PC-9 (cell line): ENCODE measurements around the gene ZDHHC1. TPM values are rescaled to one million over a fixed set of nuclear protein-coding genes. Genes with fewer than 3 reads are reported as not detected.

ENCODE experiments used
- BruUV-seq: library from RNA; stranded (reverse); fragments of 400-500 nt; replicated peaks from 2 replicates; lab custom pipeline; 2021; lab: Mats Ljungman, UMichigan
- CTCF ChIA-PET: fragments of 300-600 bp; sonication (Branson Sonifier 250); formaldehyde crosslinking; loops from one replicate; lab custom pipeline; 2022; ENCODE audit warnings: antibody characterized with exemption; lab: Charles Lee
- POLR2A ChIA-PET: fragments of 300-600 bp; sonication (Branson Sonifier 250); formaldehyde crosslinking; loops from one replicate; lab custom pipeline; 2022; ENCODE audit warnings: antibody characterized with exemption; ENCODE audit not compliant: unreplicated experiment; lab: Charles Lee
- DNase-seq, 2 experiments: peaks; one replicate each; pipeline versions ENCODE4 v3.0.0 to v3.0.0-alpha.2; 2015 to 2022; ENCODE audit warnings: mixed read lengths in 1 of 2
- H2AFZ ChIP-seq: fragments of 200-600 bp; sonication (generic); 2 replicates; pipeline ENCODE4 v1.8.1; 2017; ENCODE audit warnings: antibody characterized with exemption
- H3F3A ChIP-seq: fragments of 200-600 bp; sonication (generic); 2 replicates; pipeline ENCODE4 v1.8.1; 2017; ENCODE audit warnings: antibody characterized with exemption, mild to moderate bottlenecking, low read depth; ENCODE audit not compliant: insufficient read depth
- H3K27ac ChIP-seq: fragments of 200-600 bp; sonication (generic); 2 replicates; pipeline ENCODE4 v1.6.1; 2016; ENCODE audit warnings: mixed run types
- H3K27me3 ChIP-seq: fragments of 200-600 bp; sonication (generic); 2 replicates; pipeline ENCODE4 v1.6.1; 2016; ENCODE audit warnings: low read depth, mixed run types; ENCODE audit not compliant: insufficient read depth
- H3K36me3 ChIP-seq: fragments of 200-600 bp; sonication (generic); 2 replicates; pipeline ENCODE4 v1.6.1; 2016; ENCODE audit warnings: low read depth, mixed run types
- H3K4me1 ChIP-seq: fragments of 200-600 bp; sonication (generic); replicated peaks from 2 replicates; pipeline ENCODE4 v1.6.1; 2016; ENCODE audit warnings: mixed run types; ENCODE audit not compliant: insufficient read depth
- H3K4me2 ChIP-seq: fragments of 200-600 bp; sonication (generic); 2 replicates; pipeline ENCODE4 v1.6.1; 2017; ENCODE audit warnings: mixed run types
- H3K4me3 ChIP-seq: fragments of 200-600 bp; sonication (generic); 2 replicates; pipeline ENCODE4 v1.6.1; 2016; ENCODE audit warnings: mixed run types
- H3K79me2 ChIP-seq: fragments of 200-600 bp; sonication (generic); 2 replicates; pipeline ENCODE4 v1.6.1; 2017; ENCODE audit warnings: low read depth, mixed run types
- H3K9me2 ChIP-seq: fragments of 200-600 bp; sonication (generic); 2 replicates; pipeline ENCODE4 v1.8.1; 2017; ENCODE audit warnings: mild to moderate bottlenecking; ENCODE audit not compliant: insufficient read depth
- H3K9me3 ChIP-seq: fragments of 200-600 bp; sonication (generic); 2 replicates; pipeline ENCODE4 v1.8.1; 2016; ENCODE audit warnings: low read depth; ENCODE audit not compliant: insufficient read depth
- H4K20me1 ChIP-seq: fragments of 200-600 bp; sonication (generic); 2 replicates; pipeline ENCODE4 v1.8.1; 2017; ENCODE audit not compliant: insufficient read depth
- CTCF ChIP-seq: fragments of 200-600 bp; sonication (generic); conservative IDR thresholded peaks from 2 replicates; pipeline ENCODE4 v1.6.1; 2017; ENCODE audit warnings: mixed run types, antibody characterized with exemption, mild to moderate bottlenecking, moderate library complexity
- EZH2 ChIP-seq: fragments of 200-600 bp; sonication (generic); IDR thresholded peaks from 2 replicates; pipeline ENCODE4 v1.8.0; 2017; ENCODE audit warnings: antibody characterized with exemption, low read depth
- intact Hi-C: fragments of 100-400 bp; cut with micrococcal nuclease; formaldehyde crosslinking; loops from one replicate; pipeline ENCODE4 v1.10.0; 2022; ENCODE audit not compliant: unreplicated experiment
- total RNA-seq: library from RNA; stranded (reverse); gene quantifications from 2 replicates; pipeline ENCODE4 v1.2.3, GENCODE V29; 2021

ZDHHC1 gene
- total RNA-seq, 1 experiment from 2014 or later, result 12.8 TPM

- Histone ChIP-seq H4K20me1 (no peaks in the 10 kb centered on the region), H3F3A (peaks cover 10% of the 10 kb centered on the region; the same call in 1 of the 2 replicates), H3K36me3 (no peaks in the 10 kb centered on the region), H3K4me1 (peaks cover 24% of the 10 kb centered on the region), H2AFZ (no peak overlapping the region), H3K4me2 (no peak overlapping the region), H3K4me3 (no peak overlapping the region), H3K9me3 (no peaks in the 10 kb centered on the region), H3K79me2 (no peaks in the 10 kb centered on the region), H3K9me2 (no peaks in the 10 kb centered on the region), H3K27me3 (no peaks in the 10 kb centered on the region), H3K27ac (no peak overlapping the region)
- BruUV-seq, result no TSS peak
- TF ChIP-seq CTCF (no peak), EZH2 (no peak)
- CTCF ChIA-PET, result interaction anchor here (0.9 kb wide), 1 partner anchor 71 kb away, joined by 3 read pairs; no protein-coding TSS in a partner anchor
- POLR2A ChIA-PET, result no interaction called here
- DNase-seq, result no peak
- intact Hi-C loops, result no loop called here
Observed at GRCh38 chr16:67409631-67410030, 6.6 kb downstream of the ZDHHC1 start.

GRCh38 chr16:67407788-67408452, 8.4 kb downstream of the ZDHHC1 start:
- Histone ChIP-seq H3K4me1 (peaks cover 36% of the 10 kb centered on the region), H3K9me3 (no peaks in the 10 kb centered on the region), H2AFZ (no peak overlapping the region), H3K4me2 (no peak overlapping the region), H3K36me3 (no peaks in the 10 kb centered on the region), H3K4me3 (no peak overlapping the region), H3K27ac (no peak overlapping the region), H3K79me2 (no peaks in the 10 kb centered on the region), H4K20me1 (no peaks in the 10 kb centered on the region), H3K9me2 (no peaks in the 10 kb centered on the region), H3K27me3 (no peaks in the 10 kb centered on the region), H3F3A (peaks cover 18% of the 10 kb centered on the region; the same call in 1 of the 2 replicates)
- ChIA-PET POLR2A (interaction anchor here (0.6 to 0.7 kb wide), 3 partner anchors 14 to 154 kb away, joined by 3 to 6 read pairs (median 3); no protein-coding TSS in a partner anchor), CTCF (no interaction called here)
- intact Hi-C loops, result no loop called here
- TF ChIP-seq CTCF (no peak; the same call in 1 of the 2 replicates), EZH2 (no peak)
- BruUV-seq, result no TSS peak
- DNase-seq, result no peak

GRCh38 chr16:67407176-67407787, 9.0 kb downstream of the ZDHHC1 start:
- no peaks in the 10 kb centered on the region for H3K9me3 ChIP-seq
- no peak overlapping the region for H3K4me3 ChIP-seq
- no peaks in the 10 kb centered on the region for H3K79me2 ChIP-seq
- no TSS peak for BruUV-seq
- H3K36me3 ChIP-seq, result no peaks in the 10 kb centered on the region
- no peak overlapping the region for H3K4me2 ChIP-seq
- no peaks in the 10 kb centered on the region for H3K27me3 ChIP-seq
- no peak for DNase-seq
- intact Hi-C loops, result no loop called here
- no peaks in the 10 kb centered on the region for H4K20me1 ChIP-seq
- POLR2A ChIA-PET, result no interaction called here
- H3K27ac ChIP-seq, result no peak overlapping the region
- peaks cover 36% of the 10 kb centered on the region for H3K4me1 ChIP-seq
- no peaks in the 10 kb centered on the region for H3K9me2 ChIP-seq
- CTCF ChIA-PET, result interaction anchor here (0.6 kb wide), 1 partner anchor 61 kb away, joined by 3 read pairs; no protein-coding TSS in a partner anchor
- TF ChIP-seq CTCF, result no peak
- TF ChIP-seq EZH2, result no peak
- no peak overlapping the region for H2AFZ ChIP-seq
- peaks cover 18% of the 10 kb centered on the region; the same call in 1 of the 2 replicates for H3F3A ChIP-seq
